ENCODE measurements around the gene SRRD.
A peak's percentile ranks its signal among the peaks of the same experiment; 100 is the strongest.

The SRRD gene

GRCh38 chr22:26485013-26485412 is 1.3 kb downstream of the SRRD start:
- Mint-ChIP-seq H3K9me3 (no peaks in the 10 kb centered on the region), H3K36me3 (ENCODE audit: low read depth) (peaks cover 46% of the 10 kb centered on the region), H3K27ac (peak overlapping the region; percentile 76), H3K4me1 (ENCODE audit: low read depth) (peaks cover 56% of the 10 kb centered on the region), H3K27me3 (no peaks in the 10 kb centered on the region), H3K4me3 (peak overlapping the region; percentile 96)

- Mint-ChIP-seq H3K27me3 (no peaks in the 10 kb centered on the region), H3K27ac (peak overlapping the region; percentile 76), H3K9me3 (no peaks in the 10 kb centered on the region), H3K36me3 (ENCODE audit: low read depth) (peaks cover 48% of the 10 kb centered on the region), H3K4me1 (ENCODE audit: low read depth) (peaks cover 48% of the 10 kb centered on the region), H3K4me3 (peak overlapping the region; percentile 96)
These were observed 2.2 kb downstream of the SRRD start for GRCh38 chr22:26485806-26486390.

DNA sequence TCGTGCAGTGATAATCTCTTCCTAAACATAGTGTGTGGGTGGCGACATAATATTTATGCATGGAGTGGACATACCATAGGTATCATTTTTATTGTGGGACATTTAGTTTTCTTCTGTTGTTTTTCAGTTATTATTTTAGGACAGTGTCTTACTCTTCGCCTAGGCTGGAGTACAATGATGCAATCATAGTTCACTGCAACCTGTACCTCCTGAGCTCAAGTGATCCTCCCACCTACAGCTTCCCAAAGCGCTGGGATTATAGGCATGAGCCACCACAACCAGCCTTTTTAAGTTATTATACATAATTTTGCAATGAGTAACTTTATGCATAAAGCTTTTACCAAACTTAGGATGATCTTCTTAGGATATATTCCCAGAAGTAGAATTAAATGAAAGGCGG is 2.7 kb downstream of the SRRD start:
- H3K9me3 Mint-ChIP-seq = no peaks in the 10 kb centered on the region
- H3K27ac Mint-ChIP-seq = peak overlapping the region; percentile 76
- H3K4me1 Mint-ChIP-seq (ENCODE audit: low read depth) = peaks cover 44% of the 10 kb centered on the region
- peak overlapping the region; percentile 12 for H3K4me3 Mint-ChIP-seq
- no peaks in the 10 kb centered on the region for H3K27me3 Mint-ChIP-seq
- H3K36me3 Mint-ChIP-seq (ENCODE audit: low read depth) = peaks cover 49% of the 10 kb centered on the region

GRCh38 chr22:26487996-26488395 is 4.3 kb downstream of the SRRD start:
- Mint-ChIP-seq H3K4me1 (ENCODE audit: low read depth) (peaks cover 27% of the 10 kb centered on the region), H3K27me3 (no peaks in the 10 kb centered on the region), H3K27ac (peak overlapping the region; percentile 24), H3K36me3 (ENCODE audit: low read depth) (peaks cover 59% of the 10 kb centered on the region), H3K4me3 (no peak overlapping the region), H3K9me3 (no peaks in the 10 kb centered on the region)

- Mint-ChIP-seq H3K27me3 (no peaks in the 10 kb centered on the region), H3K27ac (no peak overlapping the region), H3K9me3 (no peaks in the 10 kb centered on the region), H3K36me3 (ENCODE audit: low read depth) (peaks cover 73% of the 10 kb centered on the region), H3K4me1 (ENCODE audit: low read depth) (peaks cover 26% of the 10 kb centered on the region), H3K4me3 (no peak overlapping the region)
These were observed 5.9 kb downstream of the SRRD start for GRCh38 chr22:26489447-26490036.

GRCh38 chr22:26492220-26492619 is 8.5 kb downstream of the SRRD start:
- H3K9me3 Mint-ChIP-seq = no peaks in the 10 kb centered on the region
- H3K4me3 Mint-ChIP-seq = no peak overlapping the region
- peaks cover 82% of the 10 kb centered on the region for H3K36me3 Mint-ChIP-seq (ENCODE audit: low read depth)
- H3K27ac Mint-ChIP-seq = no peak overlapping the region
- H3K4me1 Mint-ChIP-seq (ENCODE audit: low read depth) = peaks cover 7% of the 10 kb centered on the region
- no peaks in the 10 kb centered on the region for H3K27me3 Mint-ChIP-seq

GRCh38 chr22:26494506-26494905 is 10.8 kb downstream of the SRRD start:
- Mint-ChIP-seq H3K4me1 (ENCODE audit: low read depth) (peaks cover 7% of the 10 kb centered on the region), H3K9me3 (no peaks in the 10 kb centered on the region), H3K27ac (peak overlapping the region; percentile 45), H3K4me3 (no peak overlapping the region), H3K36me3 (ENCODE audit: low read depth) (peaks cover 74% of the 10 kb centered on the region), H3K27me3 (no peaks in the 10 kb centered on the region)

DNA sequence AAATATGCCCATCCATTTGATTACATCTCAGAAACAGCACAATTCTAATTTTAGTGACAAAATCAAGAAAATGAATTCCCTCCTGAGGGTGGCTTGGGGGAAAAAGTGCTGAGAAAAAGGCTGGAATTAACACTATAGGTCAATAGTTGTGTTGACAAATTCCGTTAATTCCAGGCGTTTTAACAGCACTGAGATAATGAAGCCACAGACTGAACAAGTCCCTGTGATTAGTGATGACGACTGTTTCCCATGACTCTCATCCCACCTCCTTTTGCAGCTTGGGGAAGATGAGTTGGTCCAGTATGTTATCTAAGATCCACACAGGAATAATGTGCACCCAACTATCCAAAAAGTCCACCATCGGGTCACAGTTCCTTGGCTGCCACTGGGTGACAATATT is 12.8 kb downstream of the SRRD start:
- H3K36me3 Mint-ChIP-seq (ENCODE audit: low read depth) = peaks cover 71% of the 10 kb centered on the region
- no peaks in the 10 kb centered on the region for H3K27me3 Mint-ChIP-seq
- no peak overlapping the region for H3K27ac Mint-ChIP-seq
- peaks cover 10% of the 10 kb centered on the region for H3K4me1 Mint-ChIP-seq (ENCODE audit: low read depth)
- H3K9me3 Mint-ChIP-seq = no peaks in the 10 kb centered on the region
- H3K4me3 Mint-ChIP-seq = no peak overlapping the region

- Mint-ChIP-seq H3K36me3 (ENCODE audit: low read depth) (peaks cover 73% of the 10 kb centered on the region), H3K9me3 (no peaks in the 10 kb centered on the region), H3K4me3 (no peak overlapping the region), H3K4me1 (ENCODE audit: low read depth) (peaks cover 20% of the 10 kb centered on the region), H3K27ac (peak overlapping the region; percentile 9), H3K27me3 (no peaks in the 10 kb centered on the region)
These were observed 15.6 kb downstream of the SRRD start for GRCh38 chr22:26499188-26499703.

DNA sequence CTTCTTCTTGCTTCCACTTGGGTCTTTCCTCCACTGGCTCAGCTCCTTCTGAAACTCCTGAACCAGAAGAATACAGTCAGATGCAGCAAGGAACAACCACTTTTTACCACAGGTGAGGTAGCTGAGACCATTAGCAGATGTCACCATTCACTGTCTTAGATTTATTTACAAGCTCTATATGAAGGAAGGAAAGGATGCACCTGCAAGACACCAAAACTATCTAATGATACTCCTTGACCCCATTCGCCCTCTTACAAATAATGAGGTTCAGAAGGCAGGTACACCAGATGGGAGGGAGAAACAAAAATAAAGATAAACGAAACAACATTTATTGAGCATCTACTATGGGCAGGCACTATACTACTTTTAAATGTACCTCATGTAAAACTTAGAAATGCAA is 18.3 kb downstream of the SRRD start:
- Mint-ChIP-seq H3K4me3 (no peak overlapping the region), H3K36me3 (ENCODE audit: low read depth) (peaks cover 75% of the 10 kb centered on the region), H3K9me3 (no peaks in the 10 kb centered on the region), H3K4me1 (ENCODE audit: low read depth) (peaks cover 25% of the 10 kb centered on the region), H3K27me3 (no peaks in the 10 kb centered on the region), H3K27ac (no peak overlapping the region)

GRCh38 chr22:26502688-26503561 is 19.2 kb downstream of the SRRD start:
- Mint-ChIP-seq H3K4me1 (ENCODE audit: low read depth) (peaks cover 25% of the 10 kb centered on the region), H3K4me3 (peak overlapping the region; percentile 22), H3K27me3 (no peaks in the 10 kb centered on the region), H3K36me3 (ENCODE audit: low read depth) (peaks cover 69% of the 10 kb centered on the region), H3K27ac (peak overlapping the region; percentile 74), H3K9me3 (no peaks in the 10 kb centered on the region)

- Mint-ChIP-seq H3K27me3 (no peaks in the 10 kb centered on the region), H3K9me3 (no peaks in the 10 kb centered on the region), H3K4me3 (no peak overlapping the region), H3K4me1 (ENCODE audit: low read depth) (peaks cover 25% of the 10 kb centered on the region), H3K27ac (no peak overlapping the region), H3K36me3 (ENCODE audit: low read depth) (peaks cover 69% of the 10 kb centered on the region)
These were observed 20.1 kb downstream of the SRRD start for GRCh38 chr22:26503758-26504157.

DNA sequence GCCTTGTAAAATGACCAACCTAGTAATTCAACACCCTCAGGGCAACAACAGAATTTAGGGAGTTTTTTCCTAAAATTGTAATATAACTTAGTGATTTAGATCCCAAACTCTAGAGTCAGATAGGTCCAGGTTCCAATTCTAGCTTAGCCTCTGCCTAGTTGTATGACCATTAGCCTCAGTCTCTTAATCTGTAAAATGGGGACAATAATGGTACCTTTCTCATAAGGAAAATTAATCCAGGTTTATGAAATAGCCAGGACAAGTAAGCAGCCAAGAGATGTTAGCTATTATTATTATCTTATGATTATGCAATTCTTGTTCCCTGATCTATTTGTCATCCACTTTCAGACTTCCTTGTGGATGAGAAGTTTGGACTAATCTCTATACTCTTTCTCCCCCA is 24.5 kb downstream of the SRRD start:
- Mint-ChIP-seq H3K36me3 (ENCODE audit: low read depth) (peaks cover 61% of the 10 kb centered on the region), H3K4me3 (no peak overlapping the region), H3K9me3 (no peaks in the 10 kb centered on the region), H3K27ac (no peak overlapping the region), H3K27me3 (no peaks in the 10 kb centered on the region), H3K4me1 (ENCODE audit: low read depth) (peaks cover 45% of the 10 kb centered on the region)

DNA sequence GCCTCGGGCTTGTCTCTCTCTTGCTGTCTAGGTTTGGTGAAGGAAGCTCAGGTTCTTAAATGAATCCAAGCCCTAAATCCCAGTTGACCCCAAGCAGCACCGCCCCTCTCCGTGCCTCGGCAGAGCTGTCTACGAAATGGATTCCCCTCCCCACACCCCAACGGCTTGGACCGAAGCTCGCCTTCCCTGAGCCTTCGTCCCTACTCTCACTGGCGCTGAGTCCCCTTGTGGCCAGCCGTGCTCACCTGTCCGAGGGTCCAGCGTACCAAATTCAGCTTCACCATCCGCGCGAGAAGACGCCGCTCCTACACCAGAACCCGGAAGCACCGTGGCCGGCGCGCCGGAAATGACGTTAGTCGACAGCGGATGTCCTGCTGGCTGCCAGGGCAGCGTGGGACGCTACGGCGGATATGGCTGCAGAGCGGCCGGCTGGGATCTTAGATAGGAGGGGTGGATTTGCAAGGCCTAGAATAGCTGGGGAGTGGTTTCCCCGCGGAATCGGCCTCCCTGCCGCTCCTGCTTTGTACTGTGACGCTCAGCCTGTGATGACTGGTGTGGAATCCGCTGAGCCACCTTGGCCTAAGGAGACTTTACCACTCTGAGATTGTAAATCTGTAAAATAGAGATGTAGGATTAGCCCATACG is 28.6 kb downstream of the SRRD start, which contains the start of gene TFIP11:
Gene TFIP11, minus strand, starts transcription at position 325 of the 645 bp plus-strand sequence. CDS start 2,201 bp downstream, outside the sequence.
- Mint-ChIP-seq H3K27ac (peak within 1 kb of the TSS; percentile 96), H3K36me3 (ENCODE audit: low read depth) (peaks cover 30% of the 10 kb centered on the region), H3K4me3 (peak within 1 kb of the TSS; percentile 100), H3K27me3 (no peaks in the 10 kb centered on the region), H3K9me3 (no peaks in the 10 kb centered on the region), H3K4me1 (ENCODE audit: low read depth) (peaks cover 42% of the 10 kb centered on the region)
